Activated naive CD4-positive, alpha-beta T cell treated with anti-CD3 and anti-CD28 coated beads, Interleukin-2, amount 50 U/mL, for 16 hours (primary cell): ENCODE measurements around the gene MED31.
"Not testable (repeated sequence)": the region's sequence is repeated elsewhere in the genome, so short reads cannot be mapped to it uniquely, and the experiment has no call there.

Experiments
- DNase-seq: peaks from one replicate; pipeline ENCODE4 v3.0.0-alpha.2; 2020

The MED31 gene

GRCh38 chr17:6608321-6608720 lies 43.1 kb downstream of the MED31 start:
- DNase-seq = no peak

- no peak for DNase-seq
These were observed 46.3 kb downstream of the MED31 start for GRCh38 chr17:6605142-6605541.

- no peak for DNase-seq
These were observed 47.6 kb downstream of the MED31 start for GRCh38 chr17:6603744-6604325.

GRCh38 chr17:6602141-6602540 lies 49.3 kb downstream of the MED31 start:
- no peak for DNase-seq

GRCh38 chr17:6599364-6599763 lies 52.0 kb downstream of the MED31 start:
- DNase-seq = no peak

- no peak for DNase-seq
These were observed 53.7 kb downstream of the MED31 start for GRCh38 chr17:6597727-6598126.

GRCh38 chr17:6596941-6597340 lies 54.5 kb downstream of the MED31 start:
- DNase-seq = no peak

GRCh38 chr17:6596511-6596910 lies 54.9 kb downstream of the MED31 start:
- DNase-seq = no peak

- DNase-seq = no peak
These were observed 55.3 kb downstream of the MED31 start for GRCh38 chr17:6596081-6596480.

- DNase-seq = not testable (repeated sequence)
These were observed 58.0 kb downstream of the MED31 start for GRCh38 chr17:6593371-6593770.
